Loucy (cell line): ENCODE results near the gene UNC5A.

Experiments
- H2AFZ ChIP-seq: fragments of 200-600 bp; sonication (generic); 2 replicates; pipeline ENCODE4 v1.6.0; 2016; ENCODE audit warnings: antibody characterized with exemption, mild to moderate bottlenecking, low read length, moderate library complexity
- H3F3A ChIP-seq: fragments of 200-600 bp; 2 replicates; pipeline ENCODE4 v1.6.0; 2016; ENCODE audit warnings: antibody characterized with exemption, low read depth, mild to moderate bottlenecking
- H3K27me3 ChIP-seq: fragments of 200-600 bp; sonication (generic); 2 replicates; pipeline ENCODE4 v1.6.1; 2014; ENCODE audit warnings: low read length, mild to moderate bottlenecking; ENCODE audit not compliant: insufficient read depth, poor library complexity, severe bottlenecking
- H3K36me3 ChIP-seq: fragments of 200-600 bp; sonication (generic); 2 replicates; pipeline ENCODE4 v1.6.1; 2016; ENCODE audit warnings: low read length; ENCODE audit not compliant: insufficient read depth
- H3K4me1 ChIP-seq: fragments of 200-600 bp; sonication (generic); 2 replicates; pipeline ENCODE4 v1.5.1; 2014; ENCODE audit warnings: low read length, mild to moderate bottlenecking; ENCODE audit not compliant: insufficient read depth, poor library complexity, severe bottlenecking
- H3K4me2 ChIP-seq: fragments of 200-600 bp; sonication (generic); 2 replicates; pipeline ENCODE4 v1.6.0; 2014; ENCODE audit warnings: antibody characterized with exemption, low read length, low read depth, mild to moderate bottlenecking; ENCODE audit not compliant: poor library complexity, severe bottlenecking
- H3K4me3 ChIP-seq: fragments of 200-600 bp; sonication (generic); 2 replicates; pipeline ENCODE4 v1.5.1; 2014; ENCODE audit warnings: low read length, mild to moderate bottlenecking, mixed read lengths; ENCODE audit not compliant: poor library complexity, severe bottlenecking
- H3K79me2 ChIP-seq: fragments of 200-600 bp; sonication (generic); 2 replicates; pipeline ENCODE4 v1.6.1; 2014; ENCODE audit warnings: low read length; ENCODE audit not compliant: insufficient read depth
- H3K9ac ChIP-seq: fragments of 200-600 bp; sonication (generic); 2 replicates; pipeline ENCODE4 v1.6.0; 2014; ENCODE audit warnings: mild to moderate bottlenecking, low read depth, low read length, moderate library complexity; ENCODE audit not compliant: poor library complexity, severe bottlenecking
- H3K9me2 ChIP-seq: fragments of 200-600 bp; sonication (generic); replicated peaks from 2 replicates; pipeline ENCODE4 v1.6.1; 2016; ENCODE audit warnings: low read depth, low read length, mixed read lengths
- H3K9me3 ChIP-seq: fragments of 200-600 bp; sonication (generic); 2 replicates; pipeline ENCODE4 v1.6.1; 2014; ENCODE audit warnings: mild to moderate bottlenecking, antibody characterized with exemption, low read length, low read depth; ENCODE audit not compliant: insufficient read depth
- H4K20me1 ChIP-seq: fragments of 200-600 bp; sonication (generic); 2 replicates; pipeline ENCODE4 v1.6.0; 2014; ENCODE audit warnings: antibody characterized with exemption, low read length, mild to moderate bottlenecking; ENCODE audit not compliant: insufficient read depth, poor library complexity, severe bottlenecking
- CTCF ChIP-seq: fragments of 200-600 bp; sonication (generic); conservative IDR thresholded peaks from 2 replicates; pipeline ENCODE4 v1.5.1; 2014; ENCODE audit warnings: mild to moderate bottlenecking, antibody characterized with exemption, low read length
- EZH2phosphoT487 ChIP-seq: fragments of 200-600 bp; IDR thresholded peaks from 2 replicates; pipeline ENCODE4 v1.6.1; 2018; ENCODE audit warnings: antibody characterized with exemption, mild to moderate bottlenecking, moderate library complexity, borderline replicate concordance

Gene UNC5A

DNA sequence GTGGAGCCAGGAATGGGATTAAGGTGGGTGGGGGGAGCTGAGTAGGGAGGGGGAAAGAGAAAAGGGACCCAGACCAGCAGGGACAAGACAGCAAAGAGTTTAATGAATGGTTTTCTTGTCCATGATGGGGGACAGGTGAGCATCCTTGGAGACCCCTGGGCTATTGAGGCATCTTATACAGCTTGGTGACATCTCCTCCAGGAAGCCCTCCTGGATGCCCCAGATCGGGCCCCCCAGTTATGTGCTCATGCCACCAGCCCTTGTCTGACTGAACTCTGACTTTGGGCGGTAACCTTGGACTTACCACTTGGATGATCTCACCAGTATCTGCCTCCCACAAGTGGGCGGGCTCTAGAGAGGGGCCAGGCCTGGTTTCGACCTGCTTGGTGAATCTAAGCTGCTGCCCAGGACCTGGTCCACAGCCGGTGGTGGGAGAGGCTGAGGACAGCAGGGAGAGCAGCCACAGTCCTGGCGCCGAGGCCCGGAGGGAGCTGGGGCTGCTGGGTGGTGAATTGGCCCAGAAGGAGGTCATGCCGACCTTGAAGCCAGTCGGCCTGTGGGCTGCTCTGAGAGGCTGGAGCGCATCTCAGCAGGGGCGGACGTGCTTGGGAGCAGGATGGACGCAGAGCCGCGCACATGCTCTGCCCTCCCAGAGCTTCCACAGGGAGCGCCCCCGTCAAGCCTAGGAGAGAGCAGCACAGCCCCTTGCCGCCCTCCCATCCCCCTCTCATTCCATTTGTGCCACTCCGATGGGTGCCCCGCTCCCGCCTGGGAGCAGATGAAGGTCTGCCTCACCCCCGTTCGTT lies 36.2 kb downstream of the UNC5A start:
- Histone ChIP-seq H3K4me3 (no peak overlapping the region), H3K36me3 (no peaks in the 10 kb centered on the region), H3K9ac (no peak overlapping the region), H3K9me2 (no peaks in the 10 kb centered on the region), H3K4me1 (no peaks in the 10 kb centered on the region), H3K27me3 (no peaks in the 10 kb centered on the region), H3K4me2 (no peak overlapping the region), H3K79me2 (no peaks in the 10 kb centered on the region), H3F3A (no peaks in the 10 kb centered on the region), H3K9me3 (no peaks in the 10 kb centered on the region), H4K20me1 (no peaks in the 10 kb centered on the region), H2AFZ (no peak overlapping the region)
- TF ChIP-seq CTCF (no peak), EZH2phosphoT487 (no peak)

GRCh38 chr5:176847148-176847547 lies 36.8 kb downstream of the UNC5A start:
- H3K4me3 ChIP-seq, result no peak overlapping the region
- no peaks in the 10 kb centered on the region for H3K4me1 ChIP-seq
- TF ChIP-seq EZH2phosphoT487, result no peak
- no peak for TF ChIP-seq CTCF
- no peak overlapping the region for H3K9ac ChIP-seq
- H3F3A ChIP-seq, result no peaks in the 10 kb centered on the region
- no peak overlapping the region for H2AFZ ChIP-seq
- H3K79me2 ChIP-seq, result no peaks in the 10 kb centered on the region
- H3K9me2 ChIP-seq, result no peaks in the 10 kb centered on the region
- no peaks in the 10 kb centered on the region for H3K27me3 ChIP-seq
- no peaks in the 10 kb centered on the region for H3K36me3 ChIP-seq
- no peaks in the 10 kb centered on the region for H3K9me3 ChIP-seq
- no peaks in the 10 kb centered on the region for H4K20me1 ChIP-seq
- no peak overlapping the region for H3K4me2 ChIP-seq

DNA sequence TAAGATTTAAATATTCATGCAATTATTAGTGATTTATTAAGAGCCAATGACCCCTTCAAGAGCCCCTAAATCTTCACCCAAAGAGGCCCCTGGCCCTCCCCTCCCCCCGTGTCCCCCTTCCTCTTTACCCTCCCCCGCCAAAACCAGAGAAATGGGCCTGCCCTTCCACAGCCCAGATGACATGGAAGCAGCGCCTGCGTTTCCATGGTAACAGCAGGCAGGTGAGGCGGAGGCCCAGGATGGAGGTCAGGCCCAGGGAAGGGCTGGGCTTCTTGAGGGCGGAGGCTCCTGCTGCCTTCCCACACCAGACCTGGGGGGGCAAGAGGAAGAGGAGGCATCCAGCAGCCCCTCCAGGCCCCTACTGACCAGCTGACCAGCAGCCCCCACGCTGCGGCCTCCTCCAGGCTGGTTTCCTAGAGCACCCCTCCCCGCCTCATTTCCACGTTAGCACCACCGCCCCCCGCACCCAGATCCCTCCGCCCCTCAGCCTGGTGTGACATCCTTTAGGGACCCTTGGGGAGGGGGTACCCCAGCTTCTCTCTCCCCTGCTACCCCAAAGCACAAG lies 37.4 kb downstream of the UNC5A start:
- H4K20me1 ChIP-seq, result no peaks in the 10 kb centered on the region
- H3K9ac ChIP-seq, result no peak overlapping the region
- H3K79me2 ChIP-seq, result no peaks in the 10 kb centered on the region
- H3K9me2 ChIP-seq, result no peaks in the 10 kb centered on the region
- H3F3A ChIP-seq, result no peaks in the 10 kb centered on the region
- H2AFZ ChIP-seq, result no peak overlapping the region
- H3K4me1 ChIP-seq, result no peaks in the 10 kb centered on the region
- H3K4me2 ChIP-seq, result no peak overlapping the region
- no peaks in the 10 kb centered on the region for H3K27me3 ChIP-seq
- no peaks in the 10 kb centered on the region for H3K9me3 ChIP-seq
- no peak for TF ChIP-seq CTCF
- no peak for TF ChIP-seq EZH2phosphoT487
- H3K4me3 ChIP-seq, result no peak overlapping the region
- H3K36me3 ChIP-seq, result no peaks in the 10 kb centered on the region
